GM23248 (cell line): ENCODE data around the gene MYO18B.

ENCODE experiments used
- EZH2 ChIP-seq: fragments of 200-600 bp; sonication (generic); IDR thresholded peaks from 2 replicates; pipeline ENCODE4 v1.6.1; 2018; ENCODE audit warnings: antibody characterized with exemption, mild to moderate bottlenecking; ENCODE audit not compliant: insufficient read depth, poor library complexity, severe bottlenecking
- EZH2phosphoT487 ChIP-seq: fragments of 200-600 bp; sonication (generic); IDR thresholded peaks from 2 replicates; pipeline ENCODE4 v1.6.1; 2018; ENCODE audit warnings: antibody characterized with exemption, moderate library complexity, mild to moderate bottlenecking, low read depth; ENCODE audit not compliant: insufficient read depth

DNA sequence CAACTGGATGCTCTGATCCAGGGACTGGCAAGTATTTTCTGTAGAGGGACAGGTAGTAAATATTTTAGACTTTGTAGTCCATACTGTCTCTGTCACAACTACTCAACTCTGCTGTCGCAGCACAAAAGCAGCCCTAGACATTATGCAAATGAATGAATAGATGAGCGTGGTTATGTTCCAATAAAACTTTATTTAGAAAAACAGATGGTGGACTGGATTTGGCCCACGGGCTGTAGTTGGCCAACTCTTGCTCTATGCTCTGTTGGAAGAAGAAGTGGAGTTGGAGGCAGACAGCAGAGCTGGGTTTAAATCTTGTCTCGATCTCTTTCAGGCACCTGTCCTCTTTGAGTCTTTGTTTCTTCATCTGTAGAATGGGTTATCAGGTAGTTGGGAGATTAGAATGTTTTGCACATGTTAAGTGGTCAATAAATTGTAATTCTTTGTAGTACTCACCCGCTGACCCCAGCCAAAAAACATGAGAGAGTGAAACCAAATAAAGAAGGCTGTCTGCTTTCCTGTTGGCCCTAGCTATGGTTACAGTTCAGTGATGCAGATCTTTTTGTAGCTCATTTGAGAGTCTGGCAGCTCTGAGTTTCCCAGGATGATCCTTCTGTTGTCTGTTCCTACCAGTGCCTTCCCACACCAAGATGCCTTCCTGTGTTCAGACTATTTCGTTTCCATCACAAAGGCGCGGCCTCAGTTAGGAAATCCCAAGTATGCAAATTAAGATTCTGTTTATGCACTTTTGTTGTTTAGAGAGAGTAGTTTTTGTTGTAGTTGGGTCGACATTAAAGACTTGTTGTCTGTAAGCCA lies 229.2 kb downstream of the MYO18B start:
- TF ChIP-seq EZH2 (no peak), EZH2phosphoT487 (no peak)
